B cell (primary cell): ENCODE data around the gene EFR3B. TPM values are rescaled to one million over a fixed set of nuclear protein-coding genes. Genes with fewer than 3 reads are reported as not detected.

Source experiments
- ATAC-seq: fragments of 200-7000 bp; cut with Tn5 transposase; one replicate; pipeline ENCODE4 v1.10.0; 2021; ENCODE audit warnings: low read depth, mild to moderate bottlenecking, moderate number of reproducible peaks, moderate library complexity
- CTCF ChIA-PET: fragments of 350-600 bp; sonication (Branson Sonifier 250); formaldehyde crosslinking; loops from one replicate; lab custom pipeline; 2021; ENCODE audit warnings: antibody characterized with exemption, inconsistent platforms; lab: Charles Lee
- POLR2A ChIA-PET: fragments of 350-600 bp; sonication (Branson Sonifier 250); formaldehyde crosslinking; loops from one replicate; lab custom pipeline; 2021; ENCODE audit warnings: antibody characterized with exemption; lab: Charles Lee
- DNase-seq: peaks from one replicate; pipeline ENCODE4 v3.0.0; 2013
- H2AFZ ChIP-seq: 2 replicates; pipeline ENCODE4 v1.6.1; 2012; ENCODE audit warnings: mild to moderate bottlenecking, low read depth, low read length; ENCODE audit not compliant: insufficient read depth, poor library complexity, severe bottlenecking
- H3K27ac ChIP-seq, 2 donors: 1 replicate in 1 of 2; 2 replicates in 1 of 2; pipeline ENCODE4 v1.5.1; 2012 to 2013; ENCODE audit warnings: low read length in 2 of 2, mild to moderate bottlenecking in 2 of 2, moderate library complexity in 1 of 2
- H3K27me3 ChIP-seq, 4 experiments: fragments of 200-600 bp in 1 of 4; sonication (generic) in 1 of 4; replicated peaks in 1 of 4; 1 replicate in 2 of 4; 2 replicates in 2 of 4; pipeline versions ENCODE4 v1.6.1 to v1.7.0; 2013 to 2016; ENCODE audit warnings: low read length in 3 of 4, mild to moderate bottlenecking in 2 of 4, mixed read lengths in 1 of 4, moderate library complexity in 1 of 4; ENCODE audit not compliant: insufficient read depth in 4 of 4, control insufficient read depth in 3 of 4; ENCODE audit errors: control extremely low read depth in 1 of 4
- H3K36me3 ChIP-seq, 2 experiments: replicated peaks in 1 of 2; 1 replicate in 1 of 2; 2 replicates in 1 of 2; pipeline versions ENCODE4 v1.6.1 to v1.7.1; 2013; ENCODE audit warnings: low read length in 1 of 2; ENCODE audit not compliant: insufficient read depth in 2 of 2, control insufficient read depth in 1 of 2; ENCODE audit errors: control extremely low read depth in 1 of 2, extremely low read depth in 1 of 2
- H3K4me1 ChIP-seq, 2 donors: fragments of 200-600 bp in 1 of 2; sonication (generic) in 1 of 2; 1 replicate in 1 of 2; 2 replicates in 1 of 2; pipeline versions ENCODE4 v1.5.1 to v1.6.1; 2013 to 2017; ENCODE audit warnings: low read length in 2 of 2; ENCODE audit not compliant: control insufficient read depth in 2 of 2, insufficient read depth in 2 of 2
- H3K4me2 ChIP-seq: replicated peaks from 2 replicates; pipeline ENCODE3; 2012; ENCODE audit warnings: mild to moderate bottlenecking, low read depth, low read length; ENCODE audit not compliant: poor library complexity, severe bottlenecking
- H3K4me3 ChIP-seq, 5 experiments: fragments of 200-600 bp in 1 of 5; sonication (generic) in 1 of 5; 1 replicate in 3 of 5; 2 replicates in 2 of 5; pipeline versions ENCODE4 v1.5.1 to v1.7.0; 2011 to 2016; ENCODE audit warnings: low read length in 4 of 5, mild to moderate bottlenecking in 4 of 5, low read depth in 2 of 5, control low read depth in 1 of 5, moderate library complexity in 1 of 5; ENCODE audit not compliant: insufficient read depth in 1 of 5; ENCODE audit errors: control extremely low read depth in 1 of 5, extremely low read depth in 1 of 5
- H3K79me2 ChIP-seq: fragments of 200-600 bp; sonication (generic); one replicate; pipeline ENCODE4 v1.6.0; 2016; ENCODE audit warnings: low read length; ENCODE audit not compliant: control insufficient read depth, insufficient read depth
- H3K9ac ChIP-seq: fragments of 200-600 bp; sonication (generic); 2 replicates; pipeline ENCODE4 v1.6.1; 2017; ENCODE audit warnings: mild to moderate bottlenecking, low read length, moderate library complexity
- H3K9me3 ChIP-seq, 3 donors: one replicate each; pipeline versions ENCODE4 v1.6.1 to v1.7.1; 2013; ENCODE audit warnings: low read length in 2 of 3; ENCODE audit not compliant: control insufficient read depth in 2 of 3, insufficient read depth in 1 of 3; ENCODE audit errors: control extremely low read depth in 1 of 3
- H4K20me1 ChIP-seq: 2 replicates; pipeline ENCODE4 v1.6.0; 2012; ENCODE audit warnings: mild to moderate bottlenecking, low read length; ENCODE audit not compliant: insufficient read depth, control insufficient read depth, poor library complexity, severe bottlenecking
- H3K27ac Mint-ChIP-seq: one replicate; pipeline ENCODE4 v1.8.0; 2021; ENCODE audit warnings: mixed read lengths
- H3K27me3 Mint-ChIP-seq: one replicate; pipeline ENCODE4 v1.8.0; 2021; ENCODE audit warnings: mixed read lengths
- H3K4me1 Mint-ChIP-seq: one replicate; pipeline ENCODE4 v1.8.0; 2021; ENCODE audit warnings: mixed read lengths
- H3K4me3 Mint-ChIP-seq: one replicate; pipeline ENCODE4 v1.8.0; 2021; ENCODE audit warnings: mixed read lengths
- H3K9me3 Mint-ChIP-seq: one replicate; pipeline ENCODE4 v1.8.0; 2022; ENCODE audit warnings: mixed read lengths; ENCODE audit not compliant: insufficient read depth
- EZH2 ChIP-seq: IDR thresholded peaks from 2 replicates; pipeline ENCODE4 v1.6.1; 2012; ENCODE audit warnings: borderline replicate concordance, low read depth, mild to moderate bottlenecking, moderate library complexity, low read length; ENCODE audit not compliant: insufficient read depth, poor library complexity, severe bottlenecking
- WGBS: methylation state at CpG from one replicate; pipeline ENCODE4 v1.1.5; 2013; ENCODE audit warnings: missing lambda C conversion rate; ENCODE audit not compliant: insufficient coverage; 5-methylcytosine and 5-hydroxymethylcytosine counted together
- intact Hi-C: fragments of 100-400 bp; cut with micrococcal nuclease; formaldehyde crosslinking; loops from one replicate; pipeline ENCODE4 v1.10.0; 2022
- polyA plus RNA-seq: library from polyadenylated mRNA; depleted of rRNA; stranded (reverse); fragments of >200 nt; gene quantifications from 2 replicates; pipeline ENCODE4 v1.2.3, GENCODE V29; 2012
- total RNA-seq, 2 donors: library from RNA; stranded (reverse); fragments of 120-200 nt in 1 of 2; gene quantifications; 1 replicate in 1 of 2; 2 replicates in 1 of 2; pipeline versions ENCODE4 v1.2.3 to v1.2.4, GENCODE V29; 2013 to 2022
- TF ChIP-seq, protein P1 (sequence below): fragments of 200-600 bp; IDR thresholded peaks from one replicate; pipeline ENCODE4 v1.8.0; 2022; ENCODE audit warnings: antibody characterized with exemption, mild to moderate bottlenecking

EFR3B gene
- total and polyA plus RNA-seq, 2 donors (not counting 1 experiment from before 2014, with no cell fraction given): 0.15 TPM; not detected in 1

DNA sequence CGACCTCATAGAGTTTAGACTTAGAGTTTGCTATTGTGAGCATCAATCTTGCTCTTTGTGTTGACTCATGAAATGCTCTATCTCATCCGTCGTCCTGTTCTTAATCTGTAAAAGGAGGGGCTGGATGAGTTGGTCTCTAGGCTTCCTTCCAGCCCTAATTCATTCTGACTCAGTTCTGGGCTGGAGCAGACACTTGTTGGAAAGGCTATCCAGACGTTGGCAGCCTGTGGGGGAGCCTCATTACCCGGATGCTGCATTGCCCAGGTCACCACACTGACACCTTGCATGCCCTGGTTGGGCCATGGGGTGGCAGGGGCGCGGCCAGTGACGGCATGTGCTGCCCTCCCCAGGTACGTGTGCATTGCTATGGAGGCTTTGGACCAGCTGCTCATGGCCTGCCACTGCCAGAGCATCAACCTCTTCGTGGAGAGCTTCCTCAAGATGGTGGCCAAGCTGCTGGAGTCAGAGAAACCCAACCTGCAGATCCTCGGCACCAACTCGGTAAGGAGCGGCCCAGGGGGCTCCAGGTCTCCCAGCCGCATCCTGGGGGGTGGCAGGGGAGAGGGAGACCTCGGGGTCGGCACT lies 61.5 kb downstream of the EFR3B start:
- intact Hi-C loops: no loop called here
- H3K9me3 ChIP-seq: peaks cover 0 to 7% (median 0%) of the 10 kb centered on the region in 3 donors
- no peak for ATAC-seq
- H3K27me3 ChIP-seq: no peaks in the 10 kb centered on the region
- no peak overlapping the region for H3K27ac ChIP-seq
- Mint-ChIP-seq H3K27ac (no peak overlapping the region), H3K9me3 (no peaks in the 10 kb centered on the region), H3K4me1 (peaks cover 8% of the 10 kb centered on the region), H3K27me3 (peaks cover 4% of the 10 kb centered on the region), H3K4me3 (no peak overlapping the region)
- DNase-seq: no peak
- no peaks in the 10 kb centered on the region for H4K20me1 ChIP-seq
- no peaks in the 10 kb centered on the region for H3K79me2 ChIP-seq
- ChIA-PET CTCF (no interaction called here), POLR2A (no interaction called here)
- 92% methylated on average over 14 of the region's 16 CpGs for WGBS
- H3K4me2 ChIP-seq: no peak overlapping the region
- H2AFZ ChIP-seq: no peak overlapping the region
- no peaks in the 10 kb centered on the region for H3K36me3 ChIP-seq
- TF ChIP-seq, protein P1, sequence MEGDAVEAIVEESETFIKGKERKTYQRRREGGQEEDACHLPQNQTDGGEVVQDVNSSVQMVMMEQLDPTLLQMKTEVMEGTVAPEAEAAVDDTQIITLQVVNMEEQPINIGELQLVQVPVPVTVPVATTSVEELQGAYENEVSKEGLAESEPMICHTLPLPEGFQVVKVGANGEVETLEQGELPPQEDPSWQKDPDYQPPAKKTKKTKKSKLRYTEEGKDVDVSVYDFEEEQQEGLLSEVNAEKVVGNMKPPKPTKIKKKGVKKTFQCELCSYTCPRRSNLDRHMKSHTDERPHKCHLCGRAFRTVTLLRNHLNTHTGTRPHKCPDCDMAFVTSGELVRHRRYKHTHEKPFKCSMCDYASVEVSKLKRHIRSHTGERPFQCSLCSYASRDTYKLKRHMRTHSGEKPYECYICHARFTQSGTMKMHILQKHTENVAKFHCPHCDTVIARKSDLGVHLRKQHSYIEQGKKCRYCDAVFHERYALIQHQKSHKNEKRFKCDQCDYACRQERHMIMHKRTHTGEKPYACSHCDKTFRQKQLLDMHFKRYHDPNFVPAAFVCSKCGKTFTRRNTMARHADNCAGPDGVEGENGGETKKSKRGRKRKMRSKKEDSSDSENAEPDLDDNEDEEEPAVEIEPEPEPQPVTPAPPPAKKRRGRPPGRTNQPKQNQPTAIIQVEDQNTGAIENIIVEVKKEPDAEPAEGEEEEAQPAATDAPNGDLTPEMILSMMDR: no peak
- no peak for TF ChIP-seq EZH2
- peaks cover 0 to 3% of the 10 kb centered on the region in 2 donors for H3K4me1 ChIP-seq
- no peak overlapping the region for H3K4me3 ChIP-seq
- no peak overlapping the region for H3K9ac ChIP-seq

DNA sequence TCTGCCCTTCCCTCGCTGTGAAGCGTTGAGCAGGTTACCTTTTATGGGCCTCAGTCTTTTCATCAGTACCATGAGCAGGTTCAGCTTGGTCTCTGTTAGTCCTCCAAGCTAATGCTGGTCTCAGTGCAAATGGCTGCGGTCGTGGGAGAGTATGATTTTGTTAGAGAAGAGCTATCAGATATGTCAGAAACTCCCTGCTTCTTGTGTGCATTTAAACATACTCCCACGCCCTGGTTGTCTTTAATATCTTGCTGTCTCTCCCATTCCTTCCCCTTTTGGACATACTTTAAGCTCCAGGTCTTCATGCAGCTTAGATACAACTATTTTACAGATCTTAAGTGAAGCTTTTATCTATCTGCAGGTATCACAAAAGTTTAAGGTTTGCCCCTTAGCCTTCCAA lies 62.9 kb downstream of the EFR3B start:
- 100% methylated on average over 4 of the region's 5 CpGs for WGBS
- Mint-ChIP-seq H3K27me3 (peaks cover 9% of the 10 kb centered on the region), H3K4me1 (peaks cover 8% of the 10 kb centered on the region), H3K27ac (no peak overlapping the region), H3K9me3 (no peaks in the 10 kb centered on the region), H3K4me3 (no peak overlapping the region)
- H4K20me1 ChIP-seq: no peaks in the 10 kb centered on the region
- ChIA-PET CTCF (no interaction called here), POLR2A (no interaction called here)
- H3K36me3 ChIP-seq: no peaks in the 10 kb centered on the region
- peaks cover 0 to 7% (median 0%) of the 10 kb centered on the region in 3 donors for H3K9me3 ChIP-seq
- ATAC-seq (no peak), DNase-seq (no peak)
- no peak overlapping the region for H3K4me3 ChIP-seq
- H3K9ac ChIP-seq: no peak overlapping the region
- no peak overlapping the region for H3K27ac ChIP-seq
- TF ChIP-seq, protein P1: no peak
- TF ChIP-seq EZH2: no peak
- H3K27me3 ChIP-seq: no peaks in the 10 kb centered on the region
- H3K4me1 ChIP-seq: peaks cover 0 to 3% of the 10 kb centered on the region in 2 donors
- no peak overlapping the region for H2AFZ ChIP-seq
- intact Hi-C loops: no loop called here
- H3K4me2 ChIP-seq: no peak overlapping the region
- H3K79me2 ChIP-seq: no peaks in the 10 kb centered on the region
